ENCODE data around the gene SMIM26. TPM values are rescaled to one million over a fixed set of nuclear protein-coding genes. Genes with fewer than 3 reads are reported as not detected.

SMIM26 gene
- total and polyA plus RNA-seq, 2 of the 8 experiments (the other 6 are each of a cell fraction or from before 2014, with no cell fraction given): 69.8 to 95.0 TPM

DNA sequence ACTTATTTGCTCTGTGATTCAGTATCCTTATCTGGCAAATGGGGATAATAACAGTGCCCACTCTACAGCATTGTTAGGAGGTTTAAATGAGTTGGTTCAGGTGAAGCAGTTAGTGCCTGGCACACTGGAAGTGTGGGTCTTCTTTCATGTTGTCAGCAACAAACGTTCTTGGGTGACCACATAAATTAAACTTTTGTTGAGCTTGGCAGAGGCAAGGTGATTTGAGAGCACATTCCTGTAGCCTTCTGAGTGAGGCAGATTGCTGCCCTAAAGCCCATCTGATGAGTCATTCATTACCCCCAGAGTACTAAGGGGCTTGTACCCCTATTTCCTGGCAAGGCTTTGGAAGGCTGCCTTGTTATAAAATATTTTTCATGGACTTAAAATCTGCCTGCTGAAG is 33.7 kb upstream of the SMIM26 start:
- no peak overlapping the region for H4K5ac ChIP-seq (ENCODE audit: insufficient read length, low read depth, low read length)
- no peaks in the 10 kb centered on the region for H3K9me3 ChIP-seq (ENCODE audit: insufficient read depth in 2 of 2, low read depth in 1 of 2, low read length in 1 of 2)
- no peaks in the 10 kb centered on the region for H3K23me2 ChIP-seq (ENCODE audit: low read depth, low read length)
- no peak overlapping the region for H4K8ac ChIP-seq (ENCODE audit: extremely low read depth, insufficient read depth, low read length)
- ChIA-PET CTCF (ENCODE audit: partially characterized antibody) (no interaction called here), POLR2A (ENCODE audit: partially characterized antibody) (no interaction called here)
- H3K79me2 ChIP-seq (ENCODE audit: control insufficient read depth in 1 of 2, insufficient read depth in 2 of 2, low read length in 2 of 2): no peaks in the 10 kb centered on the region
- H2BK20ac ChIP-seq (ENCODE audit: low read length): no peak overlapping the region
- no peak overlapping the region for H3K4me2 ChIP-seq (ENCODE audit: insufficient read depth in 1 of 2, low read depth in 2 of 2, low read length in 2 of 2)
- H4K91ac ChIP-seq (replicated peaks; ENCODE audit: insufficient read length, low read length): no peak overlapping the region
- no peaks in the 10 kb centered on the region for H3K4me1 ChIP-seq (replicated peaks in 1 of 4; ENCODE audit: control insufficient read depth in 3 of 4, insufficient read depth in 4 of 4, low read length in 3 of 4)
- H3K27me3 ChIP-seq (replicated peaks in 1 of 4; ENCODE audit: control insufficient read depth in 3 of 4, extremely low read depth in 1 of 4, insufficient read depth in 3 of 4, low read length in 3 of 4): no peaks in the 10 kb centered on the region
- no peak overlapping the region for H3K18ac ChIP-seq (ENCODE audit: extremely low read depth, low read length)
- no peak overlapping the region for H3K56ac ChIP-seq (replicated peaks; ENCODE audit: insufficient read length, low read depth, low read length)
- H3K27ac ChIP-seq (ENCODE audit: low read depth, low read length): no peak overlapping the region
- H3K4me3 ChIP-seq (ENCODE audit: extremely low read depth in 1 of 4, insufficient read depth in 2 of 4, low read depth in 3 of 4, low read length in 4 of 4): no peak overlapping the region
- H4K20me1 ChIP-seq (replicated peaks in 1 of 2; ENCODE audit: control insufficient read depth in 1 of 2, insufficient read depth in 2 of 2, low read length in 2 of 2): peaks cover 2% of the 10 kb centered on the region in 2 experiments
- no peak for DNase-seq (ENCODE audit: low read depth in 1 of 2, low spot score in 2 of 2)
- H2BK12ac ChIP-seq (ENCODE audit: low read depth, low read length): no peak overlapping the region
- no peaks in the 10 kb centered on the region; the same call in none of the 2 replicates for H3K79me1 ChIP-seq (ENCODE audit: low read depth, low read length)
- H3K4ac ChIP-seq (replicated peaks; ENCODE audit: insufficient read length, low read depth, low read length): no peak overlapping the region
- H3K14ac ChIP-seq (ENCODE audit: insufficient read length): no peak overlapping the region
- H2BK5ac ChIP-seq (ENCODE audit: low read depth, low read length): no peak overlapping the region
- peaks cover 16 to 58% (median 52%) of the 10 kb centered on the region in 4 experiments for H3K36me3 ChIP-seq (ENCODE audit: control insufficient read depth in 2 of 4, insufficient read depth in 4 of 4, low read length in 3 of 4)
- H3K9ac ChIP-seq (replicated peaks in 1 of 4; ENCODE audit: extremely low read depth in 1 of 4, low read depth in 3 of 4, low read length in 3 of 4): no peak overlapping the region
- 88% methylated on average over 1 of the region's 1 CpG; no CpG with 5 or more reads in 1 of the 2 experiments for WGBS, 2 experiments (ENCODE audit: extremely low coverage in 1 of 2, insufficient coverage in 1 of 2, insufficient read length in 1 of 2, insufficient replicate concordance in 2 of 2, low coverage in 1 of 2, low lambda C conversion rate in 2 of 2, missing lambda C conversion rate in 1 of 2)
- no peak overlapping the region for H2BK120ac ChIP-seq (replicated peaks; ENCODE audit: low read depth, low read length)
- no peak overlapping the region for H2AFZ ChIP-seq (ENCODE audit: low read length)
- no peak for FAIRE-seq
- H2AK5ac ChIP-seq (ENCODE audit: low read depth, low read length): no peak overlapping the region
- H3K23ac ChIP-seq (ENCODE audit: insufficient read length): no peak overlapping the region
- H2BK15ac ChIP-seq (ENCODE audit: low read length): no peak overlapping the region
- TF ChIP-seq TBP (IDR thresholded peaks at IDR 0.05; ENCODE audit: low read depth, low read length): no peak
- TF ChIP-seq CHD1 (IDR thresholded peaks at IDR 0.05; ENCODE audit: low read depth, low read length): no peak
- TF ChIP-seq CBX5 (IDR thresholded peaks at IDR 0.05; ENCODE audit: low read depth, low read length): no peak

Data from H1 (cell line).